ENCODE data around the gene COL17A1.

DNA sequence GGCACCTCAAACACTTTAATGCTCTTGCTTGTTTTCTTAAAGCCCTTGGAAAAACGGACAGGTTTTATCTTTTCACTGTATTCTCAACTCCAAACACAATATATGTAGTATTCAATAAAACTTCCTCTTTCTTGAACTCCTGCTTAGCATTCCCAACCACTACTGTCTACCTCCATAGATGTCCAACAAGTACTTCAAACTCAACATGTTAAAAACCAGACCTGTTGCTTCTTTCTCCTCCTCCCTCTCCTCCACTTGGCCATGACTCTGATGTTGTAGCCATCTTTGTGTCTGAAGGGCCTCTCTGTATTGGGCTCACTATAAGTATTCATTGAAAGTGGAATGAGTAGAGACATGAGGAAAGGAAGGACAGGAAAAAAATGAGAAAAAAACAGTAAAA lies 16.2 kb upstream of the COL17A1 start:
- TF ChIP-seq POLR2AphosphoS5 (IDR thresholded peaks at IDR 0.05) (no peak), POLR2A (IDR thresholded peaks at IDR 0.05) (no peak)
- TF ChIP-seq, protein P1, sequence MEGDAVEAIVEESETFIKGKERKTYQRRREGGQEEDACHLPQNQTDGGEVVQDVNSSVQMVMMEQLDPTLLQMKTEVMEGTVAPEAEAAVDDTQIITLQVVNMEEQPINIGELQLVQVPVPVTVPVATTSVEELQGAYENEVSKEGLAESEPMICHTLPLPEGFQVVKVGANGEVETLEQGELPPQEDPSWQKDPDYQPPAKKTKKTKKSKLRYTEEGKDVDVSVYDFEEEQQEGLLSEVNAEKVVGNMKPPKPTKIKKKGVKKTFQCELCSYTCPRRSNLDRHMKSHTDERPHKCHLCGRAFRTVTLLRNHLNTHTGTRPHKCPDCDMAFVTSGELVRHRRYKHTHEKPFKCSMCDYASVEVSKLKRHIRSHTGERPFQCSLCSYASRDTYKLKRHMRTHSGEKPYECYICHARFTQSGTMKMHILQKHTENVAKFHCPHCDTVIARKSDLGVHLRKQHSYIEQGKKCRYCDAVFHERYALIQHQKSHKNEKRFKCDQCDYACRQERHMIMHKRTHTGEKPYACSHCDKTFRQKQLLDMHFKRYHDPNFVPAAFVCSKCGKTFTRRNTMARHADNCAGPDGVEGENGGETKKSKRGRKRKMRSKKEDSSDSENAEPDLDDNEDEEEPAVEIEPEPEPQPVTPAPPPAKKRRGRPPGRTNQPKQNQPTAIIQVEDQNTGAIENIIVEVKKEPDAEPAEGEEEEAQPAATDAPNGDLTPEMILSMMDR (IDR thresholded peaks at IDR 0.05) = no peak
